ENCODE measurements around the gene TMEM163.

- TF ChIP-seq EZH2phosphoT487 (IDR thresholded peaks at IDR 0.05) (no peak), EZH2 (IDR thresholded peaks at IDR 0.05) (no peak)
- TF ChIP-seq, protein P1, sequence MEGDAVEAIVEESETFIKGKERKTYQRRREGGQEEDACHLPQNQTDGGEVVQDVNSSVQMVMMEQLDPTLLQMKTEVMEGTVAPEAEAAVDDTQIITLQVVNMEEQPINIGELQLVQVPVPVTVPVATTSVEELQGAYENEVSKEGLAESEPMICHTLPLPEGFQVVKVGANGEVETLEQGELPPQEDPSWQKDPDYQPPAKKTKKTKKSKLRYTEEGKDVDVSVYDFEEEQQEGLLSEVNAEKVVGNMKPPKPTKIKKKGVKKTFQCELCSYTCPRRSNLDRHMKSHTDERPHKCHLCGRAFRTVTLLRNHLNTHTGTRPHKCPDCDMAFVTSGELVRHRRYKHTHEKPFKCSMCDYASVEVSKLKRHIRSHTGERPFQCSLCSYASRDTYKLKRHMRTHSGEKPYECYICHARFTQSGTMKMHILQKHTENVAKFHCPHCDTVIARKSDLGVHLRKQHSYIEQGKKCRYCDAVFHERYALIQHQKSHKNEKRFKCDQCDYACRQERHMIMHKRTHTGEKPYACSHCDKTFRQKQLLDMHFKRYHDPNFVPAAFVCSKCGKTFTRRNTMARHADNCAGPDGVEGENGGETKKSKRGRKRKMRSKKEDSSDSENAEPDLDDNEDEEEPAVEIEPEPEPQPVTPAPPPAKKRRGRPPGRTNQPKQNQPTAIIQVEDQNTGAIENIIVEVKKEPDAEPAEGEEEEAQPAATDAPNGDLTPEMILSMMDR (IDR thresholded peaks at IDR 0.05): no peak
Measured at GRCh38 chr2:134522496-134523455, 196.0 kb downstream of the TMEM163 start.

Data from neural progenitor cell (in vitro differentiated cells).